CD1c-positive myeloid dendritic cell (primary cell): ENCODE measurements around the gene C14orf132.

Experiments
- DNase-seq: peaks from one replicate; pipeline ENCODE4 v3.0.0-alpha.2; 2016; ENCODE audit errors: extremely low spot score

Gene C14orf132

DNA sequence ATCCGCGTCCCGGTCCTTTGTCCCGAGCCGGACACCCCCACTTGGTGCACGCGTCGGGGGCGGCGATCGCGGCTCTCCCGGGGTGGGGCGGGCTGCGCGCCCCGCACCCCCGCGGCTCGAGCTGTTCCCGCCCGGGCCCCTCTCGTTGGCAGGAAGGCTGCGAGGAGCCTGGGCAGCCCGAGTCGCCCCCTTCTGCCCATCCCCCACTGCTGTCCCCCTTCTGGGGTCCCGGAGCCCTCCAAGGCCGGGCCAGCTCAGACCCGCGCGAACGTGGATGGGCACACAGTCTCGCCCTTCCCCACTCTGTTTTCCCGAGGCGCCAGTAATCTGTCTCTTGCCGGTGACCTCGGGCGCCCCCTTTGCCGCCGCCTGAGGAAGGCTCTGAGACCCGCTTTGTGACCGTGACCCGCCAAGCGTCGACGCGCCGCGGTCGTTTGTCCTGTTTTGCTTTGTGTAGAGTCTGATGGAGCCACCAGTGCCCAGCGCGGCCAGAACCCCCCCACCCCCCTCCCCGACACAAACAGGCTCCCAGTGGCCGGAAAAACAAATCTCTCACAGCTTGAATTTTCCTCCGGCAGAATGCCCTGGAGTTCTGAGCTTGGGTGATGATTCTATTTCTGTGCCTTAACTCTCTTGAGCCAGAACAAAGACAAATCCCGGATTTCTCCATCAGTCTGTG, 610 bp downstream of the C14orf132 start:
- DNase-seq, result no peak

DNA sequence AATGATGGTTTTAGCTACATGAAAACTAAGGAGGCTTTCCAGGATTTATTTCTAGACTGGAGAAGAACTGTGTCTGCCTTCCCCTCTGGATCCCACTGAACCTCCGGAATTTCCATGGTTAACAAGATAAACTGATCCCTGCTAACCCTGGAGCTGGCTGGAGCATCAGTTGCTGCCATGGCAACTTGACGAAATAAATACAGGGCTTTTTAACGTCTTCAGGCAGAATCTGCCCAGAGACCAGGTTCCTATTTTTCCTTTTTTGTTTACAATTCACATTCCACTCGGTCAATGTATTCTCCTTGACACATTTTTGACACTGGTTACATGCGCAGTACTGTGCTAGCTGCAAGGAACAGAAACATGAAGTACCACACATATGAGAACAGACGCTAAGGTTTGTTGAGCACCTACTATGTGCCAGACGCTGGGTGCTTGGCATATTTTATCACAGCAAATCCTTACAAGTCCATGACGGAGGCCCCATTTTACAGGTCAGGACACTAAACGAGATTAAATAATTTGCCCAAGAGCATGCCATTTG, 1.7 kb downstream of the C14orf132 start:
- no peak for DNase-seq

DNA sequence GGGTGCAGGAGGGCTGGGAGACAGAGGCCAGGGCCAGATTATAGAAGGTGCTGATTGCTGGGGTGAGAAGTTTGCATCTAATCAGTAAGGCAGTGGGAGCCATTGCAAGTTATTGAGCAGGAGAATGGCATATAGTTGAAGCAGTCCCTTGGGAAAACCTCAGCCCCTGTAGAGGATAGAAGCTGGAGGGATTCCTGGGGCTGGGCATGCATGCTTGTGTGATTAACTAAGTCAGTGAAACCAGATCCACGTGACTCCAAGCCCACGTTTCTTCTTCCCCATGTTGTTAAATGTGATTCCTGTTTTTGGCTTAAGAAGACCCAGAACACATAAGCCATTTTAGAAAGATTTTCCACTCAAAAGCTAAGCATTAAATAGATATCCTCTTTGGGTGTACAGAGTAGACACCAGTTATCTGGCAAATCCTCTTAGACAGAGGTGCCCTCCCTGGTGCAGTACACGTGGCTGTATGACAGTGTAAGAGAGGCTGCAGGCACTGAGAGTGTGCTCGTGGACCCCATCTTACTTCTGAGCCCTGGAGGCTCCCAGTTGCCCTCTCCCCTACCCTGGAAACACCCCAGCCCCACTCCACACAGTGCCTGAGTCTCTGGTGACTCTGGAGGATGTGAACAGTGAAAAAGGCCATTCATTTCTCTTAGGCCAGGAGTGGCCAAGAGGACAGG, 3.2 kb downstream of the C14orf132 start:
- no peak for DNase-seq

DNA sequence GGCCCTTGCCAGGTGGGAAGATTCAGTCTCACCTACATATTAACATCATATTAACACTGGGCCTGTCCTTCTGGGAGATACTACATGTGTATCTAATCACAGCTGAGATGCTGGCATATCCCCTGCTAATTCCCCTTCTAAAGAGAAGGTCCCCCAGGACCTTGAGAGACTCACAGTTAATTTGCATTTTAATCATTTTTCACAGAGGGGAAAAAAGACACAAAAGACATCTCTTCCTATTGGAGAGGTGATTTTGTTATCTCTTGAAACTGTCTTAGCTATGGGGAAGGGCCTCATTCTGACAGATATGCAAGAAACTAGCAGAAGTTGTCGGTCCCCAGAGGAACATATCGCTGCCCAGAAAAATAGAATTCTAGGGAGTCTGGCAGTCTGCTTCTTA, 7.5 kb downstream of the C14orf132 start:
- DNase-seq, result no peak

DNA sequence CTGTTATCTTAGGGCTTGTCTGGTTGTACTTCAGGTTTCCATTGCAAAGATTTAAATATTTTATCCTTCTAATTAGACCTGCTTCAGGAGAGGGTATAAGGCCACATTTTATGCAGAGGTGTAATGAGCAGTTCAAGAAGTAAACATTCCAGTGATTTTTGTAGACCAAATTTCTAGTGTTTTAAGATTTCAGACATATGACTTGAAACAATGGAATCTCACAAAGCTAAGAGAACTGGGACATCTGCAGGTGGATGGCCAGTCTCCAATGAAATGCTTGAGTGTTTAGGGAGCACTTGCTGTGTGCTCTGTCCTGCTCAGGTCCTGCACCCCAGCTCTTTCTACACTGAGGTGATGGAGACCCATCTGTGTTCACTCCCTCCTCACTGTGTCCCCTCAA, 7.9 kb downstream of the C14orf132 start:
- DNase-seq, result no peak

DNA sequence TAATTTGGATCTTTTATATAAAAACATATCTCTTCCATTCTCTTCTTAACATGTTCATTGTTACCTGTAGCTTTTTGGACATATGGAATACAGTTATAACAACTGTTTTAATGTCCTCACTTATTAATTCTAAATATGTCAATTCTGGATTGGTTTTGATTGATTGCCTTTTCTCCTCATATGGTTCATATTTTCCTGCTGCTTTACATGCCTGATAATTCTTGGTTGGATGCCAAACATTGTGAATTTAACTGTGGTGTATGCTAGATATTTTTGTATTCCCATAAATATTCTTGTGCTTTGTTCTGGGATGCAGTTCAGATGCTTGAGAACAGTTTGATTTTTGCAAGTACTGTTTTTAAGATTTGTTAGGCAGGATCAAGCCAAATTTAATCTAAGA, 10.8 kb downstream of the C14orf132 start:
- DNase-seq, result no peak

DNA sequence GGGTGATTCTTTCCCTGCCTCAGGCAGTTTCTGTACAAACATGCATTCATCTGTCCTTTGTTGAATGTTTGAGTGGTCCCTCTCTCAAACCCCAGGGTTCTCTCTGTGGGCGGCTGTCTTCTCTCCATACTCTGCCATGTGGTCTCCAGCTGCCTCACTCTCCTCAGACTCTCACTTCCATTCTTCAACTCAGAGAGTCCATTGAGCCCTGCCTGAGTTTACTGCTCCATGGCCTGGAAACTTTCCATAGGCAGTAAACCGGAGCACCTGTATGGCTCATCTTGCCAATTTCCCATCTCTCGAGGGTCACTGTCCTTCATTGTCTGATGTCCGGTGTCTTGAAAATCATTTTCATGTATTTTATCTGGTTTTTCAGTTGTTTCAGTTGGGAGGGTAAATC, 11.3 kb downstream of the C14orf132 start:
- DNase-seq, result no peak

DNA sequence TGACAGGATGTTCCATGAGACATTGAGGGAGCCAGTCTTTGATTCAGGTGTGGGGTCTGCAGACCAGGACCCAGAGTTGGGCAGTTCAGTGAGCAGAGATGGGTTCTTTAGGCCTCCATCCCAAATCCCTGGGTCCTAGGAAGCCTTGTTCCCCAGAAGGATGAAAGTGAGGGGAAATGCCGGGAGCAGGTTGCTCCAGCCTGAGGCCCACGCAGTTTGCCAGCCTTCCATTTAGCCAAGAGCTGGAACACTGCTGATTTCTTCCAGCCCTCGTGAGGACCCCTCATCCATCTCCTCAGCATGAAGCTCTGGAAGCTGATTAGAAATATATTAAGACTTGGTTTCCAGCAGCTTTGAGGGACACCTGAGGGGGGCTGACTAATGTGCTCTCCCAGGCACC, 12.1 kb downstream of the C14orf132 start:
- DNase-seq, result no peak

DNA sequence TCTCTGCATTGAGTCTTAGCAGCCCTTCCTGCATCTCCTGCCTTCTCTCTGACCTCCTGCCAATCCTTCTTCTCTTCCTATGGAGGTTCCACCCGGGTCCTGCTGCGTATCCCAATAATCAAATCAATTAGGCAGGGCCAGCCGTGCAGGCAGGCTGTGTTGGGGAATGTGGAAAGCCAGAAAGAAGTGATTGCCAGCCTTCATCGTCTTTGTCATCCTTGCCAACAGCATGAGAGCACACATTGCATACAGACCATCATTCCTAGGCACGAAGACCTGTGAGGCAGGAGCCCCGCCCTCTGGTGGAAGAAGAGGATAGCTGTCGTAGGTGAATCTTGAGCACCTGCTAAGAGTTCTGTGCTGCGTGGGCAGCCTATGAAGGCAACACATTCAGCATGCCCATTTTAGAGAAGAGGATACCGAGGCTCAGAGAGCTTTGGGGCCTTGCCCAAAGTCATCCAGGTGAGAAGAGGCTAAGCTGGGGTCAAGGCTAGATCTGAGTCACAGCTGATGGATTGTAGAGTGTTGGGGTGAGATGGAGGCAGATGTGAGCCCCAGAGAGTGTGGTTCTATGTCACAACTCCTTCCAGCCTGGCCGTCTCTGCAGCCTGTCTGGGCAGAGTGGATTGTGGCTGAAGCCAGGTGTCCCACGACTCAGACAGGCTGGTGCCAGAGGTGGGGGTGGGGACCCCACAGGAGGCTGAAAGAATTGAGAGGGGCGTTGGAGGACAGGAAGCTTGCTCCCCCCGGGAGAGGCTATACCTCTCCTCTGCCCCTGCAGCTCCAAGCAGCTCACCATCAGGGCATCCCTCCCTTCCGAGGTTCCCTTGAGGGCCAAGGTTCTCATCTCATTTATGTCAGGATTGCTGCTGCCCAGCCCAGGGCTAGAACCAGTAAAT, 12.7 kb downstream of the C14orf132 start:
- no peak for DNase-seq

DNA sequence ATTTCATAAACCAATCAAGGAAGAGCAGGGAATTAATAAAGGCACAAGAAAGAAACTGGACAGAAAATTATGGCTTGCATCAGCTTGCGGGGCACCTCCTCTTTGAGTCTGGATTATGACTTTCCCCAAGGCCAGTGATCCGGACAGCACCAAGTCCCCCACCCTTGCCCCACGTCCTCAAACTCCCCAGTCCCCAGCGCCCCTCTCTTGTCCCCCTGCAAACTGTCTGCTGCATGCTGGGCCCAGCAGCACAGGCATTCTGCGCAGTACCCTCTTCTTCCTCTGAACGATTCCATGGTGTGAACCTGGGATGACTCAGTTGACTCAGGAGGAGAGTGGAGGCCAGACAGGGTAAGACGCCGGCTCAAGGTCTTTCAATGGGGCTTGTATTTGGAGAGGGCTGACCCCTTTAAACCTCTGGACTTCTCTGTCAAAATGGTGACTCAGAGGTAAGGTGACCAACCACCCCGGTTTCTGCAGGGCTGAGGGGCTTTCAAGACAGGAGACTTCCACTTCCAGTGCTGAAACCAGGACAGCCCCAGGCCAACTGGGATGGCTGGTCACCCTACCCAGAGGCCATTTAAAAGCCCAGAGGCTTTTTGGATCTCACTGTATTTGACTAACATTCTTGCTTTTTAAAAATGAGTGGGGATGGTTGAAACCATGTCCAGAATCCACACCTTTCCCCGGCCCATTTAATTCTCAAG, 13.5 kb downstream of the C14orf132 start:
- DNase-seq, result no peak

DNA sequence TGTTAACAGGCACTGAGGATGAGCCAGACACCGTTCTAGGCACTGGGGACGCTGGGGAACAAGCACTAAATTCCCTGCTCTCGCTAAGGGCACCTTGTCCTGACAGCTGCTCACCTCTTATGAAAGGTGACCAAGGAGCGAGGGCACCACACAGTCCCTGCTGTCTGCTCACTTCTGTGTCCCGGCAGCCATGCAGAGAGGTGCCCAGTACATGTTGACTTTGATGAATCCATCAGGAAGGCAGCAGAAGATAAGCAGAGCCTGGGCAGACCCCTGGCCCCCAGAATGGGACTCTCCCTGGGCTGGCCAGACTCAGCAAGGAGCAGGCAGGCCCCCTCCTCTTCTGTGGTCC, 14.1 kb downstream of the C14orf132 start:
- DNase-seq, result no peak

DNA sequence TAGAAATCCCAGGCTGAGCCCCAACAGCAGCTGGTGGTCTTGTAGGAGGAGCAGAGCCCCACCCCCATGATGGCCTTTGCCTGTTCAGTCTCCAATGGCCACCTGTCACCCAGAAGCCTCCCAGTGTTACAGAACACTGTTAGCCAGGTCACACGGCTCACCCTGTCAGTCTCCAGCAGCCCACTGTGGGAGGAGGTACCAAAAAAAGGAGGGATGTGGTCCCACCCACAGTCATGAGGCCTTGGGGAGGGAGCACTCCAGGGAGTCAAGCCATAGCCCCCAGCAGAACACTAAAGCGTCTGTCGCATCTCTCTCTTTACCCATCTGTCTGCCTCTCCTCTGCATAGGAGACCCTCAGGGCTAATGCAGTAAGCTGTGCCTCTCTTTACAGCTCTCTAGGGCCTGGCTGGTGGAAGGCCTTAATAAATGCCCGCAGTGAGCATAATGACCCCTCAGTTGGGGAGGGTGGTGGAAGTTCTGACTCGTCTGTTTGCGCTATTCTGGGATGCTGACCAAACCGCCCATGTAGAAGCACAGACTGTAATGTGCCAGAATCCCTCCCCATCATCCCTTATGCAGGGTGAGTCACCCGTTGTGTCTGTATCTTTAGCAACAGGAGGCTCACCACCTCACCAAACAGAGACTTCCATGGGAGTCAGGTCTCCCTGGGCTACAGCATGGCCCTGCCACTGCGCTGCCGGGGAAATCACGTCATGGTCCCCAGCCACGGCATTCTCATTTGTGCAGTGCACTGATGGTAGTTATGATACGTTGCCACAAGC, 14.6 kb downstream of the C14orf132 start:
- DNase-seq, result no peak

DNA sequence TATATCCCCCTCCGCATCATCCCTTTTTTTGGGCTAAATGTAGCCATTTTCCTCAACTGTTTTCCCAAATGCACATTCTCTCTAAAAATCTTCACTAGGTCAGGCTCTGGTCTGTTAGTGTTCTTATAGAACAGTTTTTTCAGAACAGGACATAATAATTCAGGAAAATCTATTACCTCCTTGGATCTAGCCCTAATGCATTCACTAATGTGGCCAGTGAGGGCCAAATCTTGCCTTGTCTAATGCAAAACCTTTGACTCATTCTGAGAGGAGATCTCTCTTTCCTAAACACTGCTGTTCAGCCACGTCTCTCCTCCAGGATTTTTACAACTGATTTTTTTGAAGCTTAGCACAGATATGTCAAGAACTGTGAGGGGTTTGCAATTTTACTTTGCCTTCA, 15.5 kb downstream of the C14orf132 start:
- DNase-seq, result no peak

DNA sequence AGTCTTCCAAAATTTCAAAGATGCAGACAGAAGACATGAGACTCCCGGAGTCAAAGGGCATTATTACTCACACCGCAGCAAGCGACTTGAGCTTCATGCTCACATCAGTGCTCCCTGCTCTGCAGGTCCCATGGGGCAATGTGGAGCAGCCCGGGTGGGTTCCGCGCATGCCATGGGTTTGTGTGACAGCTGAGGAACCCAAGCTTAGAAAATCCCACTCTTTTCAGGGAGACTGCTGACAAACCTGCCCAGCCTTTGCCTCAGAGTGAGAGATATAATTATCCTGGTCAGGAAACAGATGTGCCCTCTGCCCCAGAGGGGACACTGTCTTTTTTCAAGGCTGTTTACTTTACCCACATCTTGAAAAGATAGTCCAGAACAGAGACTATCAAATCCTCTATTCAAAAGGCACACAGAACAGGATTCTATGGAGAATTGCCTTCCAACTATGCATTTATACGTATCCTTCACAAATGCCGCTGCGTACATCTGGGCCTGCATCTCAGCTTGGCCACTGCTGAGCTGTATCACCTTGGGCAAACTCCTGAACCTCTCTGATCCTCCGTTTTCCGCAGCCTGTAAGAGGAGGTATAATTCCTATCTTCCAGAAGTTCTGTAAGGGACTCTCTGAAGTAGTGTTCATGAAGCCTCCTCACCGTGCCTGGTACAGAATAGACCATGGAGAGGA, 16.0 kb downstream of the C14orf132 start:
- DNase-seq, result no peak

DNA sequence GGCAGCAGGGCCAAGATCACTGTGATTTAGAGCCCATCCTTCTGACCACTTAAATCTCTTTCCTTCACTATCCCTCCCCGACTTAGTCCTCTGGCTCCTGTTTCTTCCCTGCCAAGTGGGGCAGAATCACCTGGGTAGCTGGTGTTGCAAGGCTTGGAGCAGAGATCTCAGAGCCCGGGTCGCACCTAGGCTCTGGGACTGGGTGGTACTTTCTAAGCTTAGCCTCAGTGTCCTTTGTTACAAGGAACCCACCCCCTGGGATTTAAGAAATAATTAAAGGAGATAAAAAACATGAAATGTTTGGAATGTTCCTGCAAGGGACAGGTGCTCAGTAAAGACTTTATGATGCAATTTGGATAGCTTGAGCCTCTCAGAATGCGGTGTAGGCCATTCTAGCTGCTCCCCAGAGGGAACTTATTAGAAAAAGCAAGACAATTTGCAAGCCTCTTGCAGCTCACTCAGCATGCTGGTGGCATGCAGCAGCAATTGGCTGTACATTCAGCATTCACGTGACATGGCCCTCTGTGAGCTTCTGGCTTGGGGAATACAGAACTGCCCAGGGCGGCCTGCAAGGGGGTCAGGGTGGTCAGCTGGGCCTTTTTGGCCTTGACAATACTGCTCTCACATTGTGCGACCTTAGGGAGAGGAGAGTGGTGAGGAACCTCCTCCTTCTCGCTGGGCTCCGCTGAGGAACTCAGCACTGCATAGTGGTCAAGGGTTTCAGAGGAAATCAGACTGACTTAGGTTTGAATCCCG, 16.8 kb downstream of the C14orf132 start:
- no peak for DNase-seq

DNA sequence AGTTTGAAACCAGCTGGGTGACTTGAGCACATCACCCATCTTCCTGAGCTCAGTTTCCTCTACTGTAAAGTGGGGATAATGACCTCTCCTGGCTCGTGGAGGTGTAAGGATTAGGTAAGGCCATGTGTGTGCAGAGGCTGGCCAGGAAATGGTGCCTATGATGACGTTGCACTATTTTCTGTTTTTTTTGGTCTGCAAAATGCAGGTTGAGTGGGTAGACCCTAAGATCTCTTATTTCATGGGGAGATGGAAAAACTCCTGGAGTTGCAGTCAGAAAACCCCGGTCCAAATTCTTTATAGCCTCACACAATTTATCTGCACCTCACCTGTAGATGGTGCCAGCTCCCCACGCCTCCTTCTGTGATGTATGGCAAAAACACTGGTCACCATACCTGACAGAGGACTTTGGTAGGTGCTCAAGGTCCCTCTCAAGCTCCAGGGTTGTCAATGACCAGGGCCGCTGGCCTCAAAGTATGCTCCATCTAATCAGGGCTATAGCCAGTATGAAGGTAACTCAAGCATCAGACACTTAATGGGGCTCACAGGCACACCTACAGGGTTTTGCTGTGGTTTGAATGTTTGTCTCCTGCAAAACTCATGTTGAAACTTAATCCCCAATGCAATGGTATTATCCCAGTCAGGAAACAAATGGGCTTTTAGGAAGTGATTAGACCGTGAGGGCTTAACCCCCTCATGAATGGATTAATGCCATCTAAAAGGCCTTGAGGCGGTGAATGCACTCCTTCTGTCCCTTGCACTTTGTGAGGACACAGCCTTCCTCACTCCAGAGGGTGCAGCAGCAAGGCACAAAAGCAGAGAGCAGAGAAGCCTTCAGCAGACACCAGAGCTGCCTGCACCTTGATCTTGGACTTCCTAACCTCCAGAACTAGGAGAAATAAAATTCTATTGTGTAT, 17.6 kb downstream of the C14orf132 start:
- DNase-seq, result no peak

DNA sequence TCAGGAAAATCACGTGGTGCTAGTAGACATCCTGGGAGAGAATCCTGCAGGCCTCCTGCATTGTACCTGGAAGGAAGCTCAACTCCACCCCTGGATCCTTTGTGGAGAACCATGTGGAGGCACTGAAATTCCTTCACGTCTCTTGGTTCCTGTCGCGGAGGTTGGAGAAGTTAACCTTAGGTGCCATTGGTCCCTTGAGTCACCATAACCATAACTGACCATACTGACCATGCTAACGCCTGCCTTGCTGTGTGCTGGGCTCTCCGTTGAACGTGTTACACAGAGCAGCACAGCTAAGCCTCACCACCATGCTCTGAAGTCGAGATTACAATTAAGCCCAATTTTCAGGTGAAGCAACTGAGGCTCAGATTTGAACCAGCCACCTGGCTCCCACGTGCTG, 18.6 kb downstream of the C14orf132 start:
- DNase-seq, result no peak

DNA sequence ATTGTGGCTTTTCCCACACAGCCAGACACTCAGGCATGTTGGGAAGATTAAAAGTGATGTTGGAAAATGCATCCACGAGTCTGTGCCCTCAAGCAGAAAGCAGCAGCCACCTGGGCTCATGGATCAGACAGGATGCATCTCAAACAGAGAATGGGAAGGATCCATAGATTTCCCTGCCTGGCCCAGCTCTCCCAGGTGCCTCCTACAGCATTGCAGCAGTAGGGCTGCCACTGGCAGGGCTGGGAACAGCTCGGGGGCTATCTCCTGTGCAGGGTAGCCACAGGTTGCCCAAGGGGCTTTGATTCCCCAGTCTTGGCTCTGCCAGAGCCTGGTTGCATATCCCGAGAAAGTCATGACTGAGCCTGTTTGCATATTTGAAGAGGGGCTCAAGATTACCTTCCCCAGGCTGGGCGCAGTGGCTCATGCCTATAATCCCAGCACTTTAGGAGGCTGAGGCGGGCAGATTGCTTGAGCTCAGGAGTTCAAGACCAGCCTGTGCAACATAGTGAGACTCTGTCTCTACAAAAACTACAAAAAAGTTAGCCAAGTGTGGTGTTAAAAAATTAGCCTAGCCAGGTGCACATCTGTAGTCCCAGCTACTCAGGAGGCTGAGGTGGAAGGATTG, 19.5 kb downstream of the C14orf132 start:
- no peak for DNase-seq
